NCI-H1048 (cell line): Measurements from ENCODE around the gene RUBCNL.

ENCODE experiments used
- DNase-seq: peaks from one replicate; lab custom pipeline; 2025; lab: John Stamatoyannopoulos, UW

The RUBCNL gene

GRCh38 chr13:46304546-46304945, 82.5 kb downstream of the RUBCNL start:
- no peak for DNase-seq

GRCh38 chr13:46303742-46304385, 83.2 kb downstream of the RUBCNL start:
- DNase-seq, result no peak

GRCh38 chr13:46297361-46297811, 89.7 kb downstream of the RUBCNL start:
- no peak for DNase-seq

- DNase-seq, result no peak
These were observed 90.1 kb downstream of the RUBCNL start for GRCh38 chr13:46296921-46297320.

GRCh38 chr13:46296115-46296822, 90.8 kb downstream of the RUBCNL start:
- no peak for DNase-seq

GRCh38 chr13:46295491-46296114, 91.4 kb downstream of the RUBCNL start:
- no peak for DNase-seq

- no peak for DNase-seq
These were observed 93.6 kb downstream of the RUBCNL start for GRCh38 chr13:46293436-46293835.
